SH-SY5Y (cell line): ENCODE results near the gene DYNC1LI2.

Experiments
- GATA2 ChIP-seq: IDR thresholded peaks from 2 replicates; pipeline ENCODE4 v1.6.1; 2011; ENCODE audit warnings: mild to moderate bottlenecking, low read depth, low read length
- GATA3 ChIP-seq: IDR thresholded peaks from 2 replicates; pipeline ENCODE4 v1.6.1; 2011; ENCODE audit warnings: low read depth, mild to moderate bottlenecking, low read length, moderate library complexity

The DYNC1LI2 gene

DNA sequence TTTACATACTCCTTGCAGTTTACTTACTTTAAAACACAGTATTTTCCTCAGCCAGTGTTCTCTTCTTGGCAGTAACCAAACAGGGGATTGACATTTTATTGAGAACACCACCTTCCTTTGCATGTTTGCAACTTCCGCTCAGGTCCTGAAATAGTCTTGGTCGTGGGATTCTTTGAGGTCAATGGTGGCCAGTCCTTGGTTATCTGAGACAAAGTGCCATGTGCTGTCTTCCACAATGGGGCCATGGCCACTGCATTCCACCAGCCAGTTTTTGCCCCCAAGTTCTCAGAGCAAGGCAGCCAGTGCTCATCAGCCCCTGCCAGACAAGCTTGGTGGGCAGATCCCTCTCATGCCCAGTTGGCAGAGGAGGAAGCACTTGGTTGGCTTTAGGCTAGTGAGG lies 77.7 kb downstream of the DYNC1LI2 start:
- TF ChIP-seq GATA3 (no peak), GATA2 (no peak)
